Rectal smooth muscle tissue (tissue), 1 donor: Measurements from ENCODE around the gene WDR87.

Experiments used
- H3K27ac ChIP-seq: one replicate; pipeline ENCODE4 v1.7.0; 2013; ENCODE audit warnings: low read depth, low read length, inconsistent platforms
- H3K27me3 ChIP-seq: one replicate; pipeline ENCODE4 v1.7.0; 2013; ENCODE audit warnings: low read length; ENCODE audit not compliant: control insufficient read depth, insufficient read depth
- H3K36me3 ChIP-seq: one replicate; pipeline ENCODE4 v1.7.0; 2013; ENCODE audit warnings: low read length; ENCODE audit not compliant: control insufficient read depth, insufficient read depth
- H3K4me1 ChIP-seq: one replicate; pipeline ENCODE4 v1.7.0; 2013; ENCODE audit warnings: low read length; ENCODE audit not compliant: control insufficient read depth, insufficient read depth
- H3K4me3 ChIP-seq: one replicate; pipeline ENCODE4 v1.7.0; 2013; ENCODE audit warnings: low read length
- H3K9ac ChIP-seq: one replicate; pipeline ENCODE4 v1.7.0; 2013; ENCODE audit warnings: low read length

WDR87 gene

GRCh38 chr19:37905946-37906868 is at the start of gene WDR87:
Gene WDR87 (minus strand): TSS chr19:37906594. CDS start chr19:37898239, 8,355 bp downstream.
- Histone ChIP-seq H3K27me3 (no peaks in the 10 kb centered on the region), H3K9ac (peak within 1 kb of the TSS; percentile 41), H3K4me3 (peak within 1 kb of the TSS; percentile 74), H3K4me1 (peaks cover 6% of the 10 kb centered on the region), H3K27ac (peak within 1 kb of the TSS; percentile 24), H3K36me3 (no peaks in the 10 kb centered on the region)

- Histone ChIP-seq H3K4me3 (no peak overlapping the region), H3K36me3 (no peaks in the 10 kb centered on the region), H3K27me3 (no peaks in the 10 kb centered on the region), H3K9ac (no peak overlapping the region), H3K27ac (no peak overlapping the region), H3K4me1 (no peaks in the 10 kb centered on the region)
Measured at GRCh38 chr19:37955986-37956385, 49.6 kb upstream of the WDR87 start.

- Histone ChIP-seq H3K9ac (no peak overlapping the region), H3K4me3 (no peak overlapping the region), H3K4me1 (no peaks in the 10 kb centered on the region), H3K27ac (no peak overlapping the region), H3K27me3 (no peaks in the 10 kb centered on the region), H3K36me3 (no peaks in the 10 kb centered on the region)
Measured at GRCh38 chr19:37954421-37954874, 48.1 kb upstream of the WDR87 start.

- Histone ChIP-seq H3K4me1 (no peaks in the 10 kb centered on the region), H3K27ac (no peak overlapping the region), H3K9ac (no peak overlapping the region)
Measured at GRCh38 chr19:37953918-37954303, 47.5 kb upstream of the WDR87 start.

GRCh38 chr19:37953171-37953917 is 47.0 kb upstream of the WDR87 start:
- Histone ChIP-seq H3K4me1 (no peaks in the 10 kb centered on the region), H3K36me3 (no peaks in the 10 kb centered on the region), H3K27ac (no peak overlapping the region), H3K9ac (no peak overlapping the region), H3K27me3 (no peaks in the 10 kb centered on the region), H3K4me3 (no peak overlapping the region)

More at GRCh38 chr19:37953918-37954303, 47.5 kb upstream of the WDR87 start:
- Histone ChIP-seq H3K36me3 (no peaks in the 10 kb centered on the region), H3K4me3 (no peak overlapping the region), H3K27me3 (no peaks in the 10 kb centered on the region)

GRCh38 chr19:37951816-37952210 is 45.4 kb upstream of the WDR87 start:
- H3K9ac ChIP-seq, result no peak overlapping the region
- H3K4me3 ChIP-seq, result no peak overlapping the region
- H3K27me3 ChIP-seq, result no peaks in the 10 kb centered on the region
- no peaks in the 10 kb centered on the region for H3K4me1 ChIP-seq
- H3K36me3 ChIP-seq, result no peaks in the 10 kb centered on the region
- no peak overlapping the region for H3K27ac ChIP-seq

- H3K27me3 ChIP-seq, result no peaks in the 10 kb centered on the region
- no peak overlapping the region for H3K4me3 ChIP-seq
- H3K36me3 ChIP-seq, result no peaks in the 10 kb centered on the region
- no peak overlapping the region for H3K9ac ChIP-seq
- H3K4me1 ChIP-seq, result no peaks in the 10 kb centered on the region
- no peak overlapping the region for H3K27ac ChIP-seq
Measured at GRCh38 chr19:37950471-37951175, 44.2 kb upstream of the WDR87 start.

- H3K4me1 ChIP-seq, result no peaks in the 10 kb centered on the region
- no peak overlapping the region for H3K9ac ChIP-seq
- no peaks in the 10 kb centered on the region for H3K36me3 ChIP-seq
- no peak overlapping the region for H3K4me3 ChIP-seq
- H3K27me3 ChIP-seq, result no peaks in the 10 kb centered on the region
- no peak overlapping the region for H3K27ac ChIP-seq
Measured at GRCh38 chr19:37948362-37948761, 42.0 kb upstream of the WDR87 start.

GRCh38 chr19:37947778-37948177 is 41.4 kb upstream of the WDR87 start:
- H3K9ac ChIP-seq, result no peak overlapping the region
- H3K4me3 ChIP-seq, result no peak overlapping the region
- H3K36me3 ChIP-seq, result no peaks in the 10 kb centered on the region
- H3K27me3 ChIP-seq, result no peaks in the 10 kb centered on the region
- H3K4me1 ChIP-seq, result no peaks in the 10 kb centered on the region
- H3K27ac ChIP-seq, result no peak overlapping the region

- no peaks in the 10 kb centered on the region for H3K4me1 ChIP-seq
- H3K9ac ChIP-seq, result no peak overlapping the region
- no peaks in the 10 kb centered on the region for H3K27me3 ChIP-seq
- H3K36me3 ChIP-seq, result no peaks in the 10 kb centered on the region
- H3K27ac ChIP-seq, result no peak overlapping the region
- no peak overlapping the region for H3K4me3 ChIP-seq
Measured at GRCh38 chr19:37946132-37946531, 39.7 kb upstream of the WDR87 start.

GRCh38 chr19:37943480-37943879 is 37.1 kb upstream of the WDR87 start:
- no peak overlapping the region for H3K27ac ChIP-seq
- H3K4me1 ChIP-seq, result no peaks in the 10 kb centered on the region
- H3K4me3 ChIP-seq, result no peak overlapping the region
- H3K36me3 ChIP-seq, result no peaks in the 10 kb centered on the region
- no peaks in the 10 kb centered on the region for H3K27me3 ChIP-seq
- H3K9ac ChIP-seq, result no peak overlapping the region

- H3K4me3 ChIP-seq, result no peak overlapping the region
- H3K4me1 ChIP-seq, result no peaks in the 10 kb centered on the region
- no peak overlapping the region for H3K27ac ChIP-seq
- no peak overlapping the region for H3K9ac ChIP-seq
- no peaks in the 10 kb centered on the region for H3K27me3 ChIP-seq
- H3K36me3 ChIP-seq, result no peaks in the 10 kb centered on the region
Measured at GRCh38 chr19:37942516-37942902, 36.1 kb upstream of the WDR87 start.
